ENCODE data around the gene PUM2.

- no peak for TF ChIP-seq FOXM1 (IDR thresholded peaks at IDR 0.05; ENCODE audit: borderline replicate concordance)
- no peak for TF ChIP-seq BHLHE40 (IDR thresholded peaks at IDR 0.05; ENCODE audit: borderline replicate concordance)
- no peak for TF ChIP-seq SUZ12 (IDR thresholded peaks at IDR 0.05)
- TF ChIP-seq LEF1 (IDR thresholded peaks at IDR 0.05; ENCODE audit: borderline replicate concordance) = no peak
- TF ChIP-seq SP1 (IDR thresholded peaks at IDR 0.05) = no peak
- no peak for TF ChIP-seq PKNOX1 (IDR thresholded peaks at IDR 0.05)
- no peak for TF ChIP-seq FOXK2 (IDR thresholded peaks at IDR 0.05)
- no peak for TF ChIP-seq ARNT (IDR thresholded peaks at IDR 0.05)
- TF ChIP-seq FOXA1 (IDR thresholded peaks at IDR 0.05) = no peak
- TF ChIP-seq ZNF384 (IDR thresholded peaks at IDR 0.05) = no peak
- TF ChIP-seq L3MBTL2 (conservative IDR thresholded peaks at IDR 0.05) = no peak
- TF ChIP-seq CTBP1 (IDR thresholded peaks at IDR 0.05; ENCODE audit: borderline replicate concordance) = no peak
- TF ChIP-seq HDGF (IDR thresholded peaks at IDR 0.05; ENCODE audit: borderline replicate concordance) = no peak
- TF ChIP-seq ELF4 (IDR thresholded peaks at IDR 0.05) = no peak
These were observed 43.3 kb downstream of the PUM2 start for GRCh38 chr2:20307311-20307710.
